HepG2 (cell line): Measurements from ENCODE around the gene NRG3. TPM values are rescaled to one million over a fixed set of nuclear protein-coding genes. Genes with fewer than 3 reads are reported as not detected.

ENCODE experiments used
- ATAC-seq: fragments of 200-7000 bp; cut with Tn5 transposase; 3 replicates; pipeline ENCODE4 v1.9.1; 2020; ENCODE audit warnings: mild to moderate bottlenecking, moderate library complexity
- BruUV-seq: library from RNA; stranded (reverse); fragments of 400-500 nt; replicated peaks from 2 replicates; lab custom pipeline; 2021; lab: Mats Ljungman, UMichigan
- CTCF ChIA-PET: fragments of 300-600 bp; formaldehyde crosslinking; extraction: SDS; loops from one replicate; lab custom pipeline; 2021; ENCODE audit warnings: low total read pairs, inconsistent platforms, low intra/inter-chr PET ratio; lab: Yijun Ruan, JAX
- POLR2A ChIA-PET: fragments of 350-600 bp; sonication (Branson Sonifier 250); formaldehyde crosslinking; loops from one replicate; lab custom pipeline; 2020; ENCODE audit warnings: antibody characterized with exemption, inconsistent platforms; lab: Yijun Ruan, JAX
- DNase-seq: peaks from one replicate; pipeline ENCODE4 v3.0.0-alpha.2; 2015; ENCODE audit warnings: low spot score
- FAIRE-seq: peaks from 3 replicates; lab custom pipeline; 2011; peaks lifted over from hg19 to GRCh38; lab: Jason Lieb, UNC
- H2AFZ ChIP-seq: one replicate; pipeline ENCODE4 v1.6.1; 2011; ENCODE audit warnings: low read length, inconsistent platforms
- H3K27ac ChIP-seq: fragments of 300-600 bp; 3 replicates; pipeline ENCODE4 v1.8.0; 2011; ENCODE audit warnings: mixed run types, mild to moderate bottlenecking, mixed read lengths, low read length, inconsistent platforms; ENCODE audit not compliant: insufficient read depth; ENCODE audit errors: extremely low read length
- H3K27me3 ChIP-seq, 2 experiments: fragments of 200-600 bp in 1 of 2; 2 replicates in 1 of 2; 3 replicates in 1 of 2; pipeline versions ENCODE4 v1.6.0 to v1.8.0; 2011; ENCODE audit warnings: low read length in 2 of 2, mild to moderate bottlenecking in 2 of 2, moderate library complexity in 2 of 2, inconsistent platforms in 1 of 2; ENCODE audit not compliant: insufficient read depth in 2 of 2, control insufficient read depth in 1 of 2
- H3K36me3 ChIP-seq, 2 experiments: fragments of 200-600 bp in 1 of 2; replicated peaks in 1 of 2; 2 replicates in 1 of 2; 3 replicates in 1 of 2; pipeline versions ENCODE4 v1.5.1 to v1.8.0; 2011; ENCODE audit warnings: low read length in 2 of 2, inconsistent platforms in 1 of 2; ENCODE audit not compliant: insufficient read depth in 2 of 2, control insufficient read depth in 1 of 2
- H3K4me1 ChIP-seq: 2 replicates; pipeline ENCODE4 v1.5.1; 2012; ENCODE audit warnings: low read length, inconsistent platforms; ENCODE audit not compliant: insufficient read depth
- H3K4me2 ChIP-seq: 2 replicates; pipeline ENCODE4 v1.6.0; 2011; ENCODE audit warnings: low read depth, low read length, inconsistent platforms
- H3K4me3 ChIP-seq, 3 experiments: fragments of 200-600 bp in 1 of 3; sonication (generic), shearing (Covaris generic) in 1 of 3; replicated peaks in 1 of 3; 2 replicates each; pipeline ENCODE4 v1.5.1; 2011 to 2016; ENCODE audit warnings: low read length in 3 of 3, inconsistent platforms in 2 of 3, low read depth in 2 of 3, mild to moderate bottlenecking in 2 of 3, control low read depth in 1 of 3, mixed read lengths in 1 of 3; ENCODE audit not compliant: insufficient read depth in 1 of 3
- H3K79me2 ChIP-seq: one replicate; pipeline ENCODE4 v1.6.1; 2011; ENCODE audit warnings: low read length, inconsistent platforms; ENCODE audit not compliant: insufficient read depth
- H3K9ac ChIP-seq: 2 replicates; pipeline ENCODE4 v1.6.0; 2011; ENCODE audit warnings: mild to moderate bottlenecking, low read depth, low read length, inconsistent platforms; ENCODE audit not compliant: insufficient read depth
- H3K9me3 ChIP-seq: 2 replicates; pipeline ENCODE4 v1.5.1; 2012; ENCODE audit warnings: mild to moderate bottlenecking, low read length
- H4K20me1 ChIP-seq: 2 replicates; pipeline ENCODE4 v1.6.0; 2011; ENCODE audit warnings: inconsistent platforms, mild to moderate bottlenecking, low read length, moderate library complexity; ENCODE audit not compliant: insufficient read depth
- PRDM10 ChIP-seq: sonication (generic); formaldehyde crosslinking; IDR thresholded peaks from 2 replicates; pipeline ENCODE4 v1.4.0; 2020; ENCODE audit warnings: low read depth, missing genetic modification reagents
- THAP9 ChIP-seq: sonication (generic); formaldehyde crosslinking; IDR thresholded peaks from 2 replicates; pipeline ENCODE4; 2020; ENCODE audit warnings: missing genetic modification reagents, mild to moderate bottlenecking, borderline replicate concordance
- ZBTB26 ChIP-seq: IDR thresholded peaks from 2 replicates; pipeline ENCODE4 v1.6.1; 2016; ENCODE audit warnings: missing compliant biosample characterization, missing genetic modification reagents, borderline replicate concordance
- ZNF275 ChIP-seq: sonication (generic); formaldehyde crosslinking; IDR thresholded peaks from 2 replicates; pipeline ENCODE4 v1.8.0; 2022; ENCODE audit warnings: missing genetic modification reagents, mild to moderate bottlenecking, inconsistent platforms, borderline replicate concordance
- ZNF572 ChIP-seq: sonication (generic); formaldehyde crosslinking; IDR thresholded peaks from 2 replicates; pipeline ENCODE4 v1.5.1; 2020; ENCODE audit warnings: mild to moderate bottlenecking, missing genetic modification reagents
- ZNF619 ChIP-seq: sonication (generic); formaldehyde crosslinking; IDR thresholded peaks from 2 replicates; pipeline ENCODE4 v1.4.0; 2020; ENCODE audit warnings: mild to moderate bottlenecking, missing genetic modification reagents
- WGBS: methylation state at CpG from one replicate; pipeline ENCODE4 v1.1.6; 2017; ENCODE audit warnings: low lambda C conversion rate; 5-methylcytosine and 5-hydroxymethylcytosine counted together
- in situ Hi-C: cut with HindIII; loops from 2 replicates; pipeline ENCODE4 v1.10.0; 2017; ENCODE audit warnings: low pct_unique_long_range_greater_than_20kb; ENCODE audit not compliant: extremely low pct_ligation_motif_present
- intact Hi-C: fragments of 100-400 bp; cut with micrococcal nuclease; formaldehyde crosslinking; loops from one replicate; pipeline ENCODE4 v1.10.0; 2022; ENCODE audit not compliant: unreplicated experiment
- polyA plus RNA-seq, 8 experiments: library from polyadenylated mRNA; depleted of rRNA in 3 of 8; stranded (reverse) in 7 of 8; unstranded in 1 of 8; fragments of >200 nt; fragmentation: Illumina TruSeq in 4 of 8; extraction: Trizol in 4 of 8; gene quantifications; 2 replicates each; pipeline versions ENCODE4 v1.2.1 to v1.2.3, GENCODE V29; 2011 to 2016; ENCODE audit warnings: low read depth in 4 of 8, missing spikeins in 1 of 8, mixed read lengths in 1 of 8; ENCODE audit not compliant: insufficient read depth in 1 of 8
- total RNA-seq, 5 experiments: library from RNA; depleted of rRNA; stranded (reverse); fragments of >200 nt; fragmentation: Illumina TruSeq; extraction: Trizol; gene quantifications; 2 replicates each; pipeline ENCODE4 v1.2.3, GENCODE V29; 2016; ENCODE audit warnings: low read depth in 1 of 5

Gene NRG3
- total and polyA plus RNA-seq, 2 of the 13 experiments (the other 11 are each of a cell fraction or from before 2014, with no cell fraction given): not detected

- TF ChIP-seq THAP9: no peak
- no peak for TF ChIP-seq ZNF275 (CRISPR knock-in tag)
- TF ChIP-seq, all 625 proteins: peak for 0
Observed at GRCh38 chr10:81838950-81839349, 36.0 kb upstream of the NRG3 start (continued).

- intact Hi-C loops (no loop called here), in situ Hi-C loops (no loop called here)
- Histone ChIP-seq H3K4me3 (no peak overlapping the region), H3K36me3 (no peaks in the 10 kb centered on the region), H3K4me2 (no peak overlapping the region), H3K4me1 (no peaks in the 10 kb centered on the region), H3K9ac (no peak overlapping the region), H3K27me3 (no peaks in the 10 kb centered on the region), H2AFZ (no peak overlapping the region), H3K27ac (no peak overlapping the region), H4K20me1 (no peaks in the 10 kb centered on the region), H3K9me3 (peaks cover 57% of the 10 kb centered on the region), H3K79me2 (no peaks in the 10 kb centered on the region)
- ChIA-PET POLR2A (no interaction called here), CTCF (no interaction called here)
- 4% methylated on average over 2 of the region's 2 CpGs for WGBS
- FAIRE-seq (no peak), DNase-seq (no peak), ATAC-seq (no peak)
- no TSS peak for BruUV-seq
- TF ChIP-seq PRDM10 (CRISPR knock-in tag) (no peak), ZBTB26 (CRISPR knock-in tag) (no peak), ZNF619 (CRISPR knock-in tag) (no peak), ZNF572 (no peak)
Observed at GRCh38 chr10:81843042-81843441, 32.0 kb upstream of the NRG3 start.
